SW 1271 (cell line): Measurements from ENCODE around the gene SULT4A1.
A peak's percentile ranks its signal among the peaks of the same experiment; 100 is the strongest.
"Not testable (repeated sequence)": the region's sequence is repeated elsewhere in the genome, so short reads cannot be mapped to it uniquely, and the experiment has no call there.

ENCODE experiments used
- DNase-seq, 2 experiments: peaks; one replicate each; lab custom pipeline; 2025; lab: John Stamatoyannopoulos, UW

Gene SULT4A1

DNA sequence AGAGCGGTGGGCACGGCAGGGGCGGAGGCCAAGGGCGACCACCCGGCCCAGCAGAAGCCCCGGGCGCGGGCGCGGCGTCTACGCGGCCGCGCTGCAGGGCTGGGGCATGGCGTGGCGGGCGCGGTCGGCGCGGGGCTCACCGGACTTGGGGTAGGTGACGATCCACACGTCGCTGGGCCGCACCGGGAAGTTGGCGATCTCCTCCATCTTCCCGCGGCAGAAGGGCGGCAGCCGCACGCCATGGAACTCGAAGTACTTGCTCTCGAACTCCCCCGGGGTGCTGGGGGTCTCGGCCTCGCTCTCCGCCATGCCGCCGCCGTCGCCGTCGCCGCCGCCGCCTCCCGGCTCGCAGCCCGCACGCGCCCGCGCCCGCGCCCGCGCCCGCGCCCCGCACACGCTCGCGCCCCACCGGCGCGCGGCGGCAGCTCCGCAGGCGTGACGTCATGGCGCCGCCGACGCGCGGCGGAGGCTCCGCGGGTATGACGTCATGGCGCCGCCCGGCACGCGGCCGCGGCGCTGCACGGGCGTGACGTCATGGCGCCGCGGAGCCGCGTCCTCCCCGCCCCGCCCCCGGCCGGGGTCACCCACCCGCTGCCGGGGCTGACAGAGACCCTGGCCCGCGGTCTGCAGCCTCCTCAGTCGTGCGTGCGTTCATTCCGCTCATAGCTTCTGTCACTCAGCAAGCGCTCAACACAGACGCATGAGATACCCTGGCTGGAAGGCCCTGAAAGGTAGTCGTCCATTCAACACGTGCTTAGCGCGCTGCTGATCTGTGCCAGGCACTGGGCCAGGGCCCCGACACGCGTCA, at the start of gene SULT4A1:
Gene SULT4A1, minus strand, starts transcription at position 440 of the 808 bp plus-strand sequence. Its CDS starts 131 bp downstream, at position 309.
- peak in 1 of 2 experiments; percentile 40 for DNase-seq

GRCh38 chr22:43911351-43911750, 49.0 kb upstream of the SULT4A1 start:
- DNase-seq = no peak

DNA sequence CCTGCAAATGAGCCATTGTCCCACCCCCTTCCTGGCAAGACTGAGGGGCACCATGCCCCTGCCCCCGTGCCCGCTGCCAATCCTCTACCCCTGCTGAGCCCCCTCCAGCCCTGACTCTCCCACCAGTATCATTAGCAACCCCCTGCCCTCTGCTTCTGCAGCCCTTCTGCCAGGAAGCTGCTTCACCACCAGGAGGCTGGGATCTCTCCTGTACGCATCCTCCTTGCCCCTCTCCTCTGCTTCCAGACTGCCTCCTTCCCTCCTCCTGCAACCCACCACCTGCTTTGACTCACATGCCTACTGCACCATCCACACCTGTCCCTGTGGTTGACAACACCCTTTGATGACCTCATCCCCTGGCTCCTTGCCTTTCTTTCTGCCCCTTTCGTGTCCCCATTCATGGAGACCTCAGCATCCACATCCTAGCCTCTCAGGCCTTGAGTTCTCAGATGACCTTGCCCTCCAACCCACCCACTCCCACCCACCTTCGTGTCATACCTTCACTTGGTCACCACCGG, 47.9 kb upstream of the SULT4A1 start:
- no peak for DNase-seq

- no peak for DNase-seq
Measured at GRCh38 chr22:43909708-43910107, 47.4 kb upstream of the SULT4A1 start.

DNA sequence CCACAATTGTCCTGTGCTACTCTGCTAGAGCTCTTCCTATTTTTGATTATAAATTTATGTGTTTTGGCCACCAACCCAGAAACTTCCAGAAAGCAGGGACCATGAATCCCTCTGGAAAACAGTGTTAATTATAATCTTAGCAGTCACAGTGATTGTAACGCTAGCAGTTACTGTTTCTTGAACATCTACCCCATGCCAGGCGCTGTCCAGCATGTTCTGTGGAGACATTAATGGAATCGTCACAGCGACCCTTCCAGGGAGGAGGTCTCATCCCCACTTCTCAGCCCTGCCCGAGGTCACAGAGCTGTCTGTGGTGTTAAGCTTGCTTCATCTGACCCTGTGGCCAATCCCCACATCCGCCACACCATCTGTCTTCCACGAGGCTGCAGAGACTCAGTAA, 43.4 kb upstream of the SULT4A1 start:
- DNase-seq = no peak

DNA sequence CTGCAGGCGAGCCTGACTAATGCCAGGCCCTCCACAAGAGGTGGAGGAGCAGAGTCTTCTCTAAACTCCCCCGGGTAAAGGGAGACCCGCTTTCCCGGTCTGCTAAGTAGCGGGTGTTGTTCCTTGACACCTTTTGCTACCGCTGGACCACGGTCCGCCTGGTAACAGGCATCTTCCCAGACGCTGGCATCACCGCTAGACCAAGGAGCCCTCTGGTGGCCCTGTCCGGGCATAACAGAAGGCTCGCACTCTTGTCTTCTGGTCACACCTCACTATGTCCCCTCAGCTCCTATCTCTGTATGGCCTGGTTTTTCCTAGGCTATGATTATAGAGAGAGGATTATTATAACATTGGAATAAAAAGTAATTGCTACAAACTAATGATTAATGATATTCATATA, 42.1 kb upstream of the SULT4A1 start:
- not testable (repeated sequence) for DNase-seq

DNA sequence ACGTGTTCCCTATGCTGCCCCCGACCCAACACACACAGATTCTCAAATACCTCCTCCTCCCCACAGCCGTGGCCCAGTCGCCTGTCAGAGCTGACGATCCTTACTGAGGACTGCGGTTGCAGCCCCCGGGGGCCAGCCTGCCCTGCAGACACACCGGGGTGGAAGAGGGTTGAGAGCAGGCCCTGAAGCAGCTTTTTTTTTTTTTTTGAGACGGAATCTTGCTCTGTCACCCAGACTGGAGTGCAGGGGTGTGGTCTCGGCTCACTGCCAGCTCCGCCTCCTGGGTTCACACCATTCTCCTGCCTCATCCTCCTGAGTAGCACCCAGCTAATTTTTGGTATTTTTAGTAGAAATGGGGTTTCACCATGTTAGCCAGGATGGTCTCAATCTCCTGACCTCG, 40.7 kb upstream of the SULT4A1 start:
- DNase-seq = not testable (repeated sequence)

DNA sequence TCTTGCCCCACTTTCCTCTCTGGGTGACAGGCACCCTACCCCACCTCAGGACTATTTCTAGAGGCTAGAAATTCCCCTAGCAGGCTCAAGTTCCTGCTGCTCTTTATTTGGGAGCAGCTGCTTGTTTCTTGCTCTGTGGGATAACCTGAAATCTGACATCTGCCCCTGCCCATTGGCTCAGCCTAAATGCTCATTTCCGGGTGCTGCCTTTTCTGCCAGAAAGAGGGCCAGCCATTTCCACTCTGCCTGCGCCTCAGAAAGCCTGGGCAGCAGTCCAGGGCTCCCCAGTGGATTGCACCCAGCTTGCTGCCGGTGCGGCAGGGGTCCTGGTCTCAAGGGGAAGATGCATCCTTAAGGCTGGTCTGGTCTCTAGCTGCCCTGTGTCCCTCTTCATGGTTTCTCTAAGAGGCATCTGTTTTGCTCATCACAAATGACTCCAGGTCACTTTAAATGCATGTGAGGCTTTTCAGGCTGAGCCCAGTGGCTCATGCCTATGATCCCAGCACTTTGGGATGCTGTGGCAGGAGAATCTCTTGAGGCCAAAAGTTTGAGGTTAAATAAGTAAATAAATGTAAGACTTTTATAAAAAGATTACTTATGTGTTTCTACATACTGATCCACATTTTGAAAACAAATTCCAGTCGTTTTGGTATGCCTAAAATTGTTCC, 39.8 kb upstream of the SULT4A1 start:
- no peak for DNase-seq

DNA sequence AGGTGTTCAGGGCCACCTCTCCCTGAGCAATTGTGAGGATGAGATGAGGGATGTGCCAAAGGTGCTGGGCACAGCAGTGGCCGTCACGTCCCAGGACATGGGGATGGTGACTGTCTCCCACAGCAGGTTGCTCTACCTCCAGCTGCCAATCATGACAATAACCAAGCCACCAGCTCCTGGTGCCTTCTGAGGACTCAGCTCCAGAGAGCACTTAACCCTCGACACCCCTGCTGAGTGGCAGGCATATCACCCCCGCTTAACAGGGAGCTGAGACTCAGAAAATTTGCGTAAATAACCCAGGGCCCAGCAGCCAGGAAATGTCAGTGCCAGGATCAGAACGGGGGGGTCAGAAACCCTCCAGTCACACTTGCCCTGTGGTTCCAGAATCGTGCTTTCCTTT, 37.9 kb upstream of the SULT4A1 start:
- no peak for DNase-seq

DNA sequence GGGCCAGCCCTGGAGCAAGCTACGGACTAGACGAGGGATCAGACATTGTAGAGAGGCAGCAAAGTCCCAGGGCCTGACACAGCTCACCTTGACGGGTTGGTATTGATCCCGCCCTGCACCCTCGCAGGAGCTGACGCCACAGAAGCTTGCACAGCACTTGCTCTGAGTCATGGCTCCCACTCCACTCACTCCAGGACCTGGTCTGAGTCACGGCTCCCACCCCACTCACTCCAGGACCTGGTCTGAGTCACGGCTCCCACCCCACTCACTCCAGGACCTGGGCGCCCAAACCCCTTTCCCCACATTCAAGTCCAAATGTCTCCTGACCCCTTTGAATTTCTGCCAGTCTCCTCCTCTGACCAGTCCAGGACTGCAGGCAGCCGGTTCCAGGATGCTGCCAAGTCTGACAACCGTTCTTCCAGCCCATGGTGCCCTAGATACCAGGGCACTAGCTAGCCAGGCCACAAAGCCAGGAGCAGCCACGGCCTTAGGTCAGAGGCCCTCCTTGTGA, 35.5 kb upstream of the SULT4A1 start:
- no peak for DNase-seq

- no peak for DNase-seq
Measured at GRCh38 chr22:43895986-43896645, 33.8 kb upstream of the SULT4A1 start.

GRCh38 chr22:43894122-43894521, 31.8 kb upstream of the SULT4A1 start:
- DNase-seq = no peak

- no peak for DNase-seq
Measured at GRCh38 chr22:43893266-43893665, 31.0 kb upstream of the SULT4A1 start.

DNA sequence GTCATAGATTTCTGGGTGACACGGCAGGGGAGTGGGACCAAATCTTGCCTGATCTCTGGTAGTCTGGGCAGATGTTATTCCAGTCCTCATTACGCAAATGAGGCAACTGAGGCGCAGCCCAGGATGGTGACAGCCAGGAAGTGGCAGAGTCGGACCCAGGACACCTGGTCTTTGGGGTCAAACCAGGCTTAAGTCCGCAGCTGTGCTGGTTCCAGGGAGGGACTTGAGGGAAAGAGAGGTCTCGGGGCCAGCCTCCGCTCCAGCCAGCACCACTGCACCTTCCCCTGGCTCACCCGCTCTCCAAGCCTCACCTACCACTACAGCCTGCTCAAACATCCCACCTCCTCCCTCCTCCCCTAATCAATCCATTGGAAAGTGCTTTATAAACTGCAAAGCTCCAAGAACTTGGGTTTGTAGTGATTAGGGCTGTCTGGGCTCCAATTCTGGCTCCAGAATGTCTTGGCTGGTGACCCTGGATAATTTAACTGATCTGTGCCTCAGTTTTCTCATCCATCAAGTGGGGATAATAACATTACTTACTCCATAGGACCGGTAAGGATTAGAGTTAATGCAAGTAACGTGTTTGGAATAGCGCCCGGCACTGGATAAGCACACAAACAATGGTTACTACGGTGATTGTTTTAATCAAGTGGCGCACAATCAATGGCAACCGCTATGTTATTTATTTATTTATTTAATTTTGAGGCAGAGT, 30.0 kb upstream of the SULT4A1 start:
- no peak for DNase-seq

DNA sequence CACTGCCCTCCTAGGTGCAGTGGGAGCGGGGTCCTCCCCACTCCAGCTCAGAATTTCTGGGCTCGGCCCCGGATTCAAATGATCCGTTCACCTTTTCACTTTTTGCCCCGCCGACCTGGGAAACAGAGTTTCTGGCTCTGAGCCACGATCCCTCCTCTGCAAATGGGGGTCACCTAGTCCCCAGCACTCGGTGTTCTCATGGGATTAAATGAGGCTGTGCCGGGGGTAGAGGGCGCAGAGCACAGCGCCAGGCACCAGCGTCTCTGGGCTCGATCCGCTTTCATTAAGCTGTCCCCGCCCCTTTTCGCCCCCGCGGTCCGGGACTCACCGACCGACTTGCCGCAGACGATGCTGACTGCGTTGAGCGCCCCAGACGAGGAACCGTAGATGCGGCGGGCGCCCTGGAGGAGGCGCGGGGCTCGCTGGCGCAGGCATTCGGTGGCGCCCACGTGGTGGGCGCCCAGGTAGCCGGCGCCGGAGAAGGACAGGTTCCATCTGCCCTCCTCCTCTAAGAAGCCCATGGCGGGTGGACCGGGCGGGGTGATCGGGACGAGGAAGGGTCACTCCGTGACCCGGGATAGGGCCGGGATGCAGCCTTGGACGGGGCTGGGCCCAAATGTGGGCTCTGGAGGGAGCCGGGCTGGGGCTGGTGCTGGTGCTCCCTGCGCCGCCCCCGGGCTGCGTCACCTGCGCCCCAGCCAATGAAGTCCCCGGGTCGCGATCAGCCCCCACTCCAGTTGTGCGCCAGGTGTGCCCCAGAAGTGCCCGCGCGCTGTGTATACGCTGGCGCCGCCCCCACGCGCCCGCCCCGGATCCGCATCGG, 29.3 kb upstream of the SULT4A1 start, which contains the start of gene PNPLA5:
Gene PNPLA5, minus strand, starts transcription at position 654 of the 823 bp plus-strand sequence. Its CDS starts 133 bp downstream, at position 521.
- no peak for DNase-seq

- DNase-seq = no peak
Measured at GRCh38 chr22:43890901-43891331, 28.6 kb upstream of the SULT4A1 start.

DNA sequence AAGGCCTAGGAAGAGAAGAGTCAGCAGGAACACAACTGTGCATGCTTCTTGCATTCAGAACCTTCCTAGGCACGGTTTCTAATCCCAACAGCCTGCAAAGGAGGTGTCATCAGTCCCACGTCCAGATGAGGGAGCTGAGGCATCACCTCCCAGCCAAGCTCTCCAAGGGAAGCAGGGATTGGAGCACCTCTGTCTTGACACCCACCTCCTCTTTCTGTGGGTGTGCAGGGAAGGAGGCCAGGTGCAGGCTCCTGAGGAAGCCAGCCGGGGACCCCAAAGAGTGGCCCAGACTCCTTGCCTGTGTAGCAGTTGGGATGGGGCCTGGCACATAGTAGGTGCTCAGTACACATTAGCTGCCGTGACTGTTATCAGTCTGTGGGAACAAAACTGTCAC, 27.5 kb upstream of the SULT4A1 start:
- DNase-seq = peak in 1 of 2 experiments; percentile 29

DNA sequence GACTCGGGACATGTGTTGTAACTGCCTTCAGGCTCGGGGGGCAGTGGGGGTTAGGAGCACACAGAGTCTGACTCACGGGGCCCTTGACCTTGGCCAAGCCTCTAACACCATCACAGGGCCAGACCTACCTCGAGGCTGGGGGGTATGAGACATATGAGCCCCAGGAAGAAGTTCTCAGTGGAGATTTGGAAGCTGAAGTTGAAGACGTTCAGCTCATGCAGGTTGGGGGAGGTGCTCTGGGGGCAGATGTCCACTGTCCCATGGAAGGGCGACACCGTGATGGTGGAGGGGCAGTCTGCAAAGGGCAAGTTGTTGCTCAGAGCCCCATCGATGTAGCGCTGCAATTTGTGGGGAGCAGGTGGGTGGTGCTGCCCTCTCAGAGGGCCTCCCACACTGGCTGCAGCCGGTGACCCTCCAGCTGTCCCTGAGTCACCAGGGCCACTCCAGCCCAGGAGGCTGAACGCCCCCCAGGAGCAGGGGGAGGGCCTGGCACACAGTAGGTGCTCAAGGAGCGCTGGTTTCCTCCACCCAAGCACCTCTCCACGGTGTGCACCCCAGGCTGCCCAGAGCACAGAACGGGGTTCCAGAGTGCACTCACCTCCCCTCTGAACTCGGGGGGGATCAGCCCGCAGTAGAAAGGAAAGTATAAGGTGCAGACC, 27.0 kb upstream of the SULT4A1 start:
- DNase-seq = no peak

- no peak for DNase-seq
Measured at GRCh38 chr22:43888740-43889139, 26.4 kb upstream of the SULT4A1 start.

DNA sequence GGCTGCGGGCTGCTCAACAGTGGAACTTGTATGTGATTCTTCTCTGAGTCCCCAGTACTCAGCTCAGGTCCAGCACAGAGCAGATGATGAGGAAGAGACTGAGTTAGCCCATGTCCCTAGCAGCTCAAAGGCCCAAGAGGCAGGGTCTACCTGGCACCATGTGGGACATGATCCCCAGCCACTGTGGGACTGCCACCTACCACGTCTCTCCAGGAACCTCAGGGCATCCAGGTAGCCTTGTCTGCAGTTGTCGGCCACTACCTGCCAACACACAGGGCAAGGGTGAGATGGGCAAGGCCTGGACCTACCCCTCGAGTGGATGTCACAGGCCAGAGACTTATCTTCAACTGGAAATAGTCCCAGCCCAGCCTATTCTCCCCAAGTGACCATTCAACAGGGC, 25.1 kb upstream of the SULT4A1 start:
- DNase-seq = no peak
